Activated CD4-positive, alpha-beta T cell treated with anti-CD3 and anti-CD28 coated beads for 1 hour (primary cell): ENCODE measurements around the gene HMCN2.

Experiments
- DNase-seq: peaks from one replicate; pipeline ENCODE4 v3.0.0-alpha.2; 2020

Gene HMCN2

DNA sequence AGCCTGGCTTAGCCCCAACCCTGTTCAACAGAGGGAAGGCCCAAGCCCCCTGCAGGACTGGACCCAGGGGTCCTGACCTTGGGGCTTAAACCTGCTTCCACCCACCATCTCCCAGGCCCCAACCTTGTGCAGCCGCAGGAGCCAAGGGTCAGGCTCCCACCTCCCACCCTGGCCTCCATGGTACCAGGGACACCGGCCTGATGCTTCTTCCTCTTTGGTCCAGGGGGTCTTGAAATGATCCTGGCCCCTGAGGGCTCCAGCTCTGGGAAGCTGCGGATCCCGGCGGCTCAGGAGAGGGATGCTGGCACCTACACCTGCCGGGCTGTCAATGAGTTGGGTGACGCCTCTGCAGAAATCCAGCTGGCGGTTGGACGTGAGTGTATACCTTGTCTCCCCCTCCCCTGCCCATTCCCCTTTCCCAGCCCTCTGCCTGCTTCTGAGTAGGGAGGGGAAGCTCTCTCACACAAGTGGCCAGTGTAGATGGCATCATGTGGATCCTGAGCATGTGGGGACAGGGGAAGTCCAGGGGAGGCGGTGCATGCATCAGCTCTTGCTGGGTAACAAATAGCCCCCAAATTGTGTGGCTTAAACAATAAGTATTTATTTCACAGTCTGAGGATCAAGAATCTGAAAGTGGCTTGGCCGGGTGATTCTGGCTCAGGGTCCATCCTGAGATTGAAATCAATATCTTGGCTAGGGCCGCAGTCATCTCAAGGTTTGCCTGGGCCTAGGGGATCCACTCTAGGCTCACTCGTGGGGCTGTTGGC, 44.3 kb downstream of the HMCN2 start:
- DNase-seq, result no peak

DNA sequence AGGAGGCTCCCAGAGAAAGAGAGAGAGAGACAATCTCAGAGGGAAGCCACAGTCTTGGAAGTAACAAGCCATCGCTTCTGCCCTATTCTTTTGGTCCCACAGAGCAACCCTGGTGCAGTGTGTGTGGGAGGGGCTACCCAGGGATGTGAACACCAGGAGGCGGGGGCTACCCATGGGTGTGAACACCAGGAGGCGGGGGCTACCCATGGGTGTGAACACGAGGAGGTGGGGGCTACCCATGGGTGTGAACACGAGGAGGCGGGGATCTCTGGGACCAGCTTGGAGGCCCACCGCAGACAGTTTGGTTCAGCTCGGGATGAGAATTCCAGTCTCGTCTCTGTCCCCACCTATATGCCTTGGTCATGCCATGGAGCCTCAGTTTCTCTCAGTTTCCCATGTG, 44.9 kb downstream of the HMCN2 start:
- DNase-seq, result no peak

GRCh38 chr9:130311003-130311402, 45.4 kb downstream of the HMCN2 start:
- no peak for DNase-seq

DNA sequence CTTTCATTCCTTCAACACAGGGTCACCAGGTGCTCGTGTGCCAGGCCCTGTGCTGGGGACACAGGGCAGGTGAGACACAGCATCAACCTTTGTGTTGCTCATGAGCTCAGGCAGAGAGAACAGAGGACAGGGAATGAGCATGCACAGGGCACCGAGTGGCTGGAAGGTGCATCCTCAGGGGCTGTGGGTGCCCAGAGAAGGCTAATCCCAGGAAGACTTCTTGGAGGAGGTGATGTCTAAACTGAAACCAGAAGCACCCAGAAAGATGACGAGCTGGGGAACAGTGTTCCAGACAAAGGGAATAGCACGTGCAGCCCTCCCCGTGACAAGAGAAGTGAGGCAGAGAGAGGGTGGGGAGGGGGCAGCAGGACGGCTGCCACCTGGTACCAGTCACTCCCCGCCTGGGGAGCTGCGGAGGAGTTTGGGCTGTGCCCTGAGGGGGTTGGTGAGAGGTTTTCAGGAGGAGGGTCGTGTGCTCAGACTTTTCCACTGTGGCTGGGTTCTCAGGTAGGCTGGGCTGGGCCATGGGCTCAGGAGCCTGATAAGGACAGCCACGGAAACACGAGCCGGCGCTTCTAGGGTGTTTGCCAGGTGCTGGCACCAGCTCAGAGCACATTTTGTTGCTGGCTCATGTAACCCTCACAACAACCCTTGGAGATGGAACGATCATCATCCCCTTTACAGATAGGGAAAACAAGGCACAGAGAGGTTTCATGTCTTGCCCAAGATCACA, 46.0 kb downstream of the HMCN2 start:
- no peak for DNase-seq

- DNase-seq, result no peak
Measured at GRCh38 chr9:130313103-130313858, 47.7 kb downstream of the HMCN2 start.

DNA sequence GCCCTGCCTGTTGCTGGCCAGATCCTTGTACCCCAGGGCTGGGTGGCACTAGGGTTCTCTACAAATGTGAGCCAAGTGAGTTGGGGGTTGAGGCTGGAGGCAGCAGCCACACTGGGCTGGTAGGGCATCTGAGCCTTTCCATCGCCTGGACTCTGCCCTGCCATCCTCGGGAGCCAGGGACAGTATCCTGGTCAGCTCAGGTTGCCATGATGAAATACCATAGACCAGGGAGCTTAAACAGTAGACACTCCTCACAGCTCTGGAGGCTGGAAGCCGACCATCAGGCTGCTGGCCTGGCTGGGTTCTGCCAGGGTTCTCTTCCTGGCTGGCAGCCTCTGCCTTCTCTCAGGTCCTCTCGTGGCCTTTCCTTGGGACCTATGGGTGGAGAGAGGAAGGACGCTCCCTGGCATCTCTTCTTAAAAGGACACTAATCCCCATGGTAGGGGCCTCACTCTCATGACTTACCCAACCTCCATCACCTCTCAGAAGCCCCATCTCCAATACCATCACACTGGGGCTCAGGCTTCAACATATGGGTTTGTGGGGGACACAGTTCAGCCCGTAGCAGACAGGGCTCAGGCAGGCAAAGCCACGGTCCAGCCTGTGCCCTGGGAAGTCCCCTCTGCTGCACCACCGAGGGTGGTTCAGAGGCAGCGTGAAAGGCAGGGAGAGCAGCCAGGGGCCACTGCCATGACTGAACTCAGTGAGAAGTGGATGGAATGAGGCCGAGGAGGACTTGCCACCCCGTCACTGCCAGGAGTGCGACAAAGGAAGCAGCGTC, 50.1 kb downstream of the HMCN2 start:
- no peak for DNase-seq

DNA sequence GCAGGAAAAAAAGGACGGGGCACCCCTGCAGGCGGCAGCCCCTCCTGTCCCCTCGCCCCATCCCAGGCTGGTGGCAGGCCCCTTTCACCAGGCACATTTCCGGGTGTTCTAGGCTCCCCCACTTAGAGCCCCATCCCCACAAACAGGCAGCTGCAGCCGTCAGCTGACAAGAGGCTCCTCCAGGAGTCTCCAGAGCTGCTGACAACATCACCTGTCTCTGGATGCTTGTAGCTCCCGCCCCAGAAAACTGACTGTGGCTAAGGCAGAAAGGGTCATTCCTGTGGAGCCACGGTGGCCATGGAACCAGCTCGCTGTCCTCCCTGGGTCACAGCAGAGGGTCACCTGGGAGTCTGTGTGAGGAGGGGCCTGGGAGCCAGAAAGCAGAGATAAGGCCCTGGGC, 50.9 kb downstream of the HMCN2 start:
- no peak for DNase-seq

GRCh38 chr9:130319300-130319699, 53.7 kb downstream of the HMCN2 start:
- DNase-seq, result no peak

GRCh38 chr9:130319944-130320712, 54.6 kb downstream of the HMCN2 start:
- no peak for DNase-seq

GRCh38 chr9:130320723-130321481, 55.3 kb downstream of the HMCN2 start:
- no peak for DNase-seq

GRCh38 chr9:130321539-130321938, 56.0 kb downstream of the HMCN2 start:
- DNase-seq, result no peak

DNA sequence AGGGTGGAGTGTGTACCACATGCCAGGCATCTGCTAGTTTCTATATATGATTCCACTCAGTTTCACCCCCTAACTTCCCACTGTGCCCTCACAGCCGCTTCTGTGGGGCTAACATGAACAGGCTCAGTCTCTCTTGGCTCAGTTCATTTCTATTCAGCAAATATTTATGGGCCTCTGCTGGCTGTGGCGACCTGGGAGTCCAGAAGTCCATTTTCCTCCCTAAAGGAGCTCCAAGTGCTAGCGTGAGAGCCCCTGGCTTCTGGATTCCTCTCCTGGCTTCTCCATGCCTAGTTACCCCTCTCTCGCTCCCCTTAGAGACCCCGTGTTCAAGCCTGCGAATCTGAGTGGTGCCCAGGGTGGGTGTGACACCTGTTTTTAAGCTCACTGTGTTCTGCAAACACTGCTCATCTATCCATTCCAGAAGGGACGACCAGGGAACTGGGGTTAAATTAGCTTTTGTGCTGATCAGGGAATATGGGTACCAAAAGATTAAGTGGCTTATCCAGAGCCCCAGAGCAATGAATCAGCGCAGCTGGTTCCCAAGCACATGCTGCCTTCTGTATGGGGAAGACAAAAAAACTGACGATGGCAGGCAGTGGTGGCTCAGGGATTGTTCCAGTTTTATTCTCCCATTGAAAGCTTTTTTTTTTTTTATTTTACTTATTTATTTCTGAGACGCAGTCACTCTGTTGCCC, 57.6 kb downstream of the HMCN2 start:
- no peak for DNase-seq

- DNase-seq, result no peak
Measured at GRCh38 chr9:130325921-130326320, 60.4 kb downstream of the HMCN2 start.

- no peak for DNase-seq
Measured at GRCh38 chr9:130327070-130327780, 61.7 kb downstream of the HMCN2 start.

- no peak for DNase-seq
Measured at GRCh38 chr9:130327781-130328348, 62.3 kb downstream of the HMCN2 start.

DNA sequence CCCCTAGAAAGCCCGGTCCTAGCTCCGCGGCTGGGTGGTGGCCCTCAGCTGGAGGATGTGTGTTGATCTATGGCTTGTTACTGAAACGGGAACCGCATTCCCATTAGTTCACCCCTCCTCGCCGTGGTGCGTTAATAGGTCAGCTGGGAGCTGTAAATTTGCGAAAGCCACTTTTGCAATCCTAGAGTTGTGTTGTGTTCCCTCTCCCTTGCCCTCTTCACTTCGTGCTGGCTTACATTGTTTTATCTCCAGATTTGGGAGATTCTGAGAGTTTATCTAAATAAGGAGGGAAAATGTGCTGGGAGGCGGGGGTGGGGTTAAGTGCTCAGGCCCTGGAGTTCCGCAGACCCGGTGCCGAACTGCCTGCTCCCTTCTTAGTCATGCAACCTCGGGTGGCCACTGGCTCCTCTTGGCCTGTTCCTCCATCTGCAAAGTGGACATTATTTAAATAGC, 62.8 kb downstream of the HMCN2 start:
- DNase-seq, result no peak

GRCh38 chr9:130329061-130329460, 63.5 kb downstream of the HMCN2 start:
- no peak for DNase-seq

DNA sequence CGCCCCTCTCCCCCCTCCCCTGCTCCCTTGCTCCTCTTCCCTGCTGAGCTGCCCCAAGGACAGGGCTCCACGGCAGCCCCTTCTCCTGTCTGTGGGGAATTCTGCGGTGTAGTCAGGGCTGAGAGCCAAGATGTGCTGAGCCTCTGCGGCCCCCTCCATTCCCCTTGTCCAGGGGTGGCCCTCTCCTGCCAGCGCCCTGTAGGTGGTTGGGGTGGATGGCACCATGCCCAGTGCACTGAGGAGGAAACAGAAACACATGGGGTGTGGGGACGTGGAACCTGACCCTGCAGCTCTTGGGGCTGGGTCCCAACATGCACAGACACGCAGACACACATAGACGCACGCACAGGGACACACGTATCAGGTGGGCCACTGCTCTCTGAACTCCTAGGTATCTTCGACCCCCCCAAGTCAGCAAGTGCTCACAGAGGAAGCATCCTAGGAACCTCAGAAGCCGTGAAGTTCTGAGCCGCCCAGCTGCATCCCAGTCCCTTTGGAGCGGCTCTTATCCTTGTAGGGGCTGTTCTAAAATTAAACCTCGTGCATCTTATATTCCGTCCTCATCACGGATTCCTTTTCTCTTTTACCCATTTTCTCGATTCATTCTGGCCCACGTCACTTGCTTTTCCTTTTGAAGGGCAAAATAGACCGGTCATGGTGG, 64.8 kb downstream of the HMCN2 start:
- DNase-seq, result no peak

DNA sequence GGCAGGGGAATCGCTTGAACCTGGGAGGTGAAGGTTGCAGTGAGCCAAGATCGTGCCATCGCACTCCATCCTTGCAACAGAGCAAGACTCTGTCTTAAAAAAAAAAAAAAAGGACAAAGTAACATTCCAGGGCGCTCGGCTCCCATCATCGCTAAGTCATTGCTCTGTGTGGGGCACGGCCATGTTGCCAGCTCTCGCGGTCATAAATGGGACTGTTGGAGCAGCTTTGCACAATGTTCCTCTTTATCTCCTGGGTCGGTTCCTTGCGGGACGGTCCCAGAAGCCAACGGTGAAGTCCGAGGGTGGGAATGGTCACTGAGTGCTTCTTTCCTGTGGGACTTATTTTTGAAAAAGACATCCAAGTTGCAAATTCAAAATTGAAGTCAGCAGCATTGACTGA, 65.5 kb downstream of the HMCN2 start:
- no peak for DNase-seq
